K562 (cell line): Measurements from ENCODE around the gene GJA5. TPM values are rescaled to one million over a fixed set of nuclear protein-coding genes. Genes with fewer than 3 reads are reported as not detected.
A peak's percentile ranks its signal among the peaks of the same experiment; 100 is the strongest.

Experiments used
- ATAC-seq: fragments of 200-7000 bp; cut with Tn5 transposase; 3 replicates; pipeline ENCODE4 v1.9.1; 2020; ENCODE audit warnings: moderate library complexity
- BruUV-seq: library from RNA; stranded (reverse); fragments of 400-500 nt; replicated peaks from 2 replicates; lab custom pipeline; 2021; lab: Mats Ljungman, UMichigan
- CTCF ChIA-PET: fragments of 300-600 bp; formaldehyde crosslinking; extraction: SDS; loops from one replicate; lab custom pipeline; 2021; ENCODE audit warnings: low intra/inter-chr PET ratio; lab: Yijun Ruan, JAX
- POLR2A ChIA-PET: fragments of 300-600, 350-650 bp; sonication (Branson Sonifier 250); formaldehyde crosslinking; extraction: SDS; loops from one replicate; lab custom pipeline; 2021; ENCODE audit warnings: antibody characterized with exemption, inconsistent platforms; lab: Yijun Ruan, JAX
- DNase-seq, 4 experiments: peaks; one replicate each; pipeline versions ENCODE4 v3.0.0 to v3.0.0-alpha.2; 2011 to 2018; ENCODE audit warnings: low spot score in 3 of 4, mixed read lengths in 3 of 4; ENCODE audit errors: extremely low read depth in 1 of 4
- FAIRE-seq: peaks from 2 replicates; lab custom pipeline; 2011; peaks lifted over from hg19 to GRCh38; lab: Jason Lieb, UNC
- H2AFZ ChIP-seq: 2 replicates; pipeline ENCODE4 v1.6.0; 2011; ENCODE audit warnings: low read depth, low read length, control low read depth, inconsistent platforms
- H3K27ac ChIP-seq: fragments of 200-600 bp; 3 replicates; pipeline ENCODE4 v1.8.0; 2011; ENCODE audit warnings: low read depth, mild to moderate bottlenecking, control low read depth, inconsistent platforms, low read length, moderate library complexity, mixed read lengths; ENCODE audit errors: extremely low read depth
- H3K27me3 ChIP-seq, 2 experiments: fragments of 300-600 bp in 1 of 2; 2 replicates in 1 of 2; 3 replicates in 1 of 2; pipeline versions ENCODE4 v1.6.0 to v1.8.0; 2011; ENCODE audit warnings: inconsistent platforms in 2 of 2, low read length in 2 of 2, mild to moderate bottlenecking in 1 of 2, mixed read lengths in 1 of 2, moderate library complexity in 1 of 2; ENCODE audit not compliant: control insufficient read depth in 2 of 2, insufficient read depth in 2 of 2
- H3K36me3 ChIP-seq: fragments of 300-600 bp; 3 replicates; pipeline ENCODE4 v1.8.0; 2011; ENCODE audit warnings: mild to moderate bottlenecking, low read length, inconsistent platforms; ENCODE audit not compliant: control insufficient read depth, insufficient read depth
- H3K4me1 ChIP-seq, 2 experiments: fragments of 200-600 bp in 1 of 2; replicated peaks in 1 of 2; 2 replicates in 1 of 2; 3 replicates in 1 of 2; pipeline versions ENCODE4 v1.5.1 to v1.8.0; 2011; ENCODE audit warnings: inconsistent platforms in 2 of 2, low read length in 2 of 2, mild to moderate bottlenecking in 1 of 2, mixed read lengths in 1 of 2, moderate library complexity in 1 of 2; ENCODE audit not compliant: control insufficient read depth in 2 of 2, insufficient read depth in 2 of 2
- H3K4me2 ChIP-seq: 2 replicates; pipeline ENCODE4 v1.6.1; 2011; ENCODE audit warnings: low read length, control low read depth, inconsistent platforms, mixed read lengths; ENCODE audit not compliant: insufficient read depth
- H3K4me3 ChIP-seq: fragments of 200-600 bp; sonication (generic), shearing (Covaris generic); 2 replicates; pipeline ENCODE4 v1.5.1; 2016; ENCODE audit warnings: control low read depth, inconsistent platforms
- H3K79me2 ChIP-seq: fragments of 200-600 bp; 3 replicates; pipeline ENCODE4 v1.8.0; 2011; ENCODE audit warnings: low read length, inconsistent platforms; ENCODE audit not compliant: control insufficient read depth, insufficient read depth
- H3K9ac ChIP-seq, 2 experiments: 2 replicates each; pipeline versions ENCODE4 v1.6.0 to v1.6.1; 2011; ENCODE audit warnings: low read depth in 2 of 2, low read length in 2 of 2, control low read depth in 1 of 2, inconsistent platforms in 1 of 2, mild to moderate bottlenecking in 1 of 2, mixed read lengths in 1 of 2; ENCODE audit not compliant: insufficient read depth in 1 of 2
- H3K9me1 ChIP-seq: one replicate; pipeline ENCODE4 v1.6.0; 2011; ENCODE audit warnings: inconsistent platforms, mild to moderate bottlenecking, low read length, moderate library complexity; ENCODE audit not compliant: control insufficient read depth, insufficient read depth
- H3K9me3 ChIP-seq: replicated peaks from 2 replicates; pipeline ENCODE4 v1.5.1; 2011; ENCODE audit warnings: low read depth, low read length, inconsistent platforms; ENCODE audit not compliant: control insufficient read depth, insufficient read depth
- H4K20me1 ChIP-seq: replicated peaks from 2 replicates; pipeline ENCODE4 v1.6.1; 2011; ENCODE audit warnings: low read length, inconsistent platforms, mixed read lengths; ENCODE audit not compliant: control insufficient read depth, insufficient read depth
- ATF7 ChIP-seq: fragments of 450-650 bp; IDR thresholded peaks from 2 replicates; pipeline ENCODE4 v1.7.1; 2014; ENCODE audit warnings: mild to moderate bottlenecking, moderate library complexity
- CAMTA2 ChIP-seq: fragments of 250-450 bp; sonication (Bioruptor Pico); conservative IDR thresholded peaks from 2 replicates; pipeline ENCODE4 v1.5.1; 2022
- CBX5 ChIP-seq: IDR thresholded peaks from 2 replicates; pipeline ENCODE4 v1.6.1; 2014; ENCODE audit warnings: low read depth, borderline replicate concordance
- EP400 ChIP-seq: fragments of 450-650 bp; IDR thresholded peaks from 2 replicates; pipeline ENCODE4 v1.6.1; 2017; ENCODE audit warnings: antibody characterized with exemption, mild to moderate bottlenecking, moderate library complexity
- ETV5 ChIP-seq: sonication (generic); formaldehyde crosslinking; IDR thresholded peaks from 2 replicates; pipeline ENCODE4 v1.4.0; 2020; ENCODE audit warnings: low read depth, mild to moderate bottlenecking, missing genetic modification reagents
- HDAC1 ChIP-seq, 2 experiments: fragments of 450-650 bp; IDR thresholded peaks; 2 replicates each; pipeline ENCODE4 v1.6.1; 2016 to 2017; ENCODE audit warnings: inconsistent platforms in 1 of 2, mild to moderate bottlenecking in 1 of 2, moderate library complexity in 1 of 2
- MCM3 ChIP-seq: fragments of 450-650 bp; IDR thresholded peaks from 2 replicates; pipeline ENCODE4 v1.6.1; 2016
- NFIX ChIP-seq: fragments of 250-450 bp; sonication (Bioruptor Pico); IDR thresholded peaks from 2 replicates; pipeline ENCODE4 v1.4.0; 2020; ENCODE audit warnings: low read depth, mild to moderate bottlenecking, moderate library complexity
- RB1 ChIP-seq: fragments of 450-650 bp; IDR thresholded peaks from 2 replicates; pipeline ENCODE4 v1.6.1; 2017; ENCODE audit warnings: low read depth, mild to moderate bottlenecking
- RBM17 ChIP-seq: fragments of 200-400 bp; formaldehyde crosslinking; IDR thresholded peaks from 2 replicates; pipeline ENCODE4 v1.6.1; 2017; ENCODE audit warnings: low read depth, mild to moderate bottlenecking, low read length, borderline replicate concordance
- ZNF780A ChIP-seq: fragments of 250-450 bp; sonication (Bioruptor Pico); IDR thresholded peaks from 2 replicates; pipeline ENCODE4 v1.5.0; 2021; ENCODE audit warnings: mild to moderate bottlenecking
- WGBS: fragments of 100-300 bp; shearing (Covaris generic); methylation state at CpG from one replicate; pipeline ENCODE4 v1.1.6; 2016; ENCODE audit warnings: low coverage, mixed read lengths; ENCODE audit not compliant: insufficient coverage; ENCODE audit errors: missing lambda C conversion rate; 5-methylcytosine and 5-hydroxymethylcytosine counted together
- in situ Hi-C: fragments of 300-500 bp; cut with MboI; formaldehyde crosslinking; loops from 4 replicates; pipeline ENCODE4 v1.15.0; 2018; ENCODE audit warnings: inconsistent platforms, mixed read lengths
- intact Hi-C: fragments of 100-400 bp; cut with micrococcal nuclease; formaldehyde crosslinking; loops from 2 replicates; pipeline ENCODE4 v1.14.2; 2022
- polyA plus RNA-seq, 8 experiments: library from polyadenylated mRNA; depleted of rRNA in 4 of 8; stranded (reverse) in 5 of 8; unstranded in 3 of 8; fragments of >200 nt; fragmentation: Nextera tagmentation in 2 of 8; fragmentation: Illumina TruSeq in 1 of 8; extraction: Ambion mirVana in 2 of 8; extraction: Trizol in 1 of 8; gene quantifications; 2 replicates each; pipeline versions ENCODE4 v1.2.1 to v1.2.3, GENCODE V29; 2011 to 2014; ENCODE audit warnings: inconsistent platforms in 1 of 8, missing spikeins in 1 of 8
- total RNA-seq, 7 experiments: library from RNA; depleted of rRNA in 6 of 7; stranded (reverse); fragments of >200 nt in 6 of 7; fragmentation: Illumina TruSeq in 2 of 7; extraction: Trizol in 2 of 7; gene quantifications; 2 replicates each; pipeline versions ENCODE4 v1.2.1 to v1.2.3, GENCODE V29; 2011 to 2021; ENCODE audit warnings: low replicate concordance in 1 of 7
- TF ChIP-seq, protein P1 (sequence below): IDR thresholded peaks from 2 replicates; pipeline ENCODE4 v1.6.1; 2014; ENCODE audit warnings: antibody characterized with exemption
- TF ChIP-seq, protein P2 (sequence below): sonication (generic); formaldehyde crosslinking; IDR thresholded peaks from 2 replicates; pipeline ENCODE4 v1.8.1; 2023; ENCODE audit warnings: mild to moderate bottlenecking, missing genetic modification reagents
- TF ChIP-seq, protein P3 (sequence below): conservative IDR thresholded peaks from 2 replicates; pipeline ENCODE4 v1.6.1; 2011; ENCODE audit warnings: low read depth, mild to moderate bottlenecking, low read length; ENCODE audit not compliant: control insufficient read depth

Gene GJA5
- total and polyA plus RNA-seq, 9 of the 15 experiments (the other 6 are each of a cell fraction or from before 2014, with no cell fraction given): 0.07 TPM; not detected in 7

DNA sequence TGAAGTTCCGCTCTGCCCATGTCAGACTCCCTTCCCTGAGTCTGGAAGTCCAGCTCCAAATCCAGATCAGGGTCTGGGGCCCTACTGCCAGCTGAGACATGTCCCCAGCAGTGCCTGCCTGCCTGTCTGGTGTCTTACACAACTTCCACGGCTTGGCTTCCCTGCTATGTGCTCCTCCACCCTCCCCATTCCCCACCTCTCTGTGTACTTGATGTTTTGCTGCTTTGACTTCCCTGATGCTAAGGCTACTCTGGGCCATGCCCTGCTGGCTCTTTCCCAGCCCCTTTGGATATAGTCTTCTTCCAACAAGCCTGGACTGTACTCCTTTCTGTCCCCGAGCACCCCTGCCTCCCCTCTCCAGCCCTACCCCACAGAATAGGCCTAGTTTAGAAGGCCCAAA, 7.3 kb downstream of the GJA5 start:
- H3K79me2 ChIP-seq: no peaks in the 10 kb centered on the region
- DNase-seq: no peak
- in situ Hi-C loops: no loop called here
- H3K4me1 ChIP-seq: no peaks in the 10 kb centered on the region
- ChIA-PET CTCF (no interaction called here), POLR2A (interaction anchor here (0.7 to 1.2 kb wide), 2 partner anchors 9 to 10 kb away, joined by 3 read pairs; no protein-coding TSS in a partner anchor)
- H3K4me3 ChIP-seq: no peak overlapping the region
- no peaks in the 10 kb centered on the region for H3K36me3 ChIP-seq
- no peaks in the 10 kb centered on the region for H4K20me1 ChIP-seq
- no peak overlapping the region for H2AFZ ChIP-seq
- no peak overlapping the region for H3K4me2 ChIP-seq
- H3K9me3 ChIP-seq: no peaks in the 10 kb centered on the region
- BruUV-seq: no TSS peak
- H3K27me3 ChIP-seq: peaks cover 2 to 33% of the 10 kb centered on the region in 2 experiments; a peak in 3 of 5 replicates
- no peak for ATAC-seq
- H3K9me1 ChIP-seq: peaks cover 3% of the 10 kb centered on the region
- FAIRE-seq: no peak
- intact Hi-C loops: no loop called here
- 0 out of 4 replicates have a peak overlapping the region, but pooled peaks of 1 of the 2 experiments have one; percentile 39 for H3K9ac ChIP-seq
- TF ChIP-seq CBX5 (no peak), MCM3 (no peak), RBM17 (no peak), CAMTA2 (CRISPR knock-in tag) (no peak)
- TF ChIP-seq, protein P1, sequence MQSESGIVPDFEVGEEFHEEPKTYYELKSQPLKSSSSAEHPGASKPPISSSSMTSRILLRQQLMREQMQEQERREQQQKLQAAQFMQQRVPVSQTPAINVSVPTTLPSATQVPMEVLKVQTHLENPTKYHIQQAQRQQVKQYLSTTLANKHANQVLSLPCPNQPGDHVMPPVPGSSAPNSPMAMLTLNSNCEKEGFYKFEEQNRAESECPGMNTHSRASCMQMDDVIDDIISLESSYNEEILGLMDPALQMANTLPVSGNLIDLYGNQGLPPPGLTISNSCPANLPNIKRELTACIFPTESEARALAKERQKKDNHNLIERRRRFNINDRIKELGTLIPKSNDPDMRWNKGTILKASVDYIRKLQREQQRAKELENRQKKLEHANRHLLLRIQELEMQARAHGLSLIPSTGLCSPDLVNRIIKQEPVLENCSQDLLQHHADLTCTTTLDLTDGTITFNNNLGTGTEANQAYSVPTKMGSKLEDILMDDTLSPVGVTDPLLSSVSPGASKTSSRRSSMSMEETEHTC: no peak
- no peak overlapping the region for H3K27ac ChIP-seq
- 8% methylated on average over 3 of the region's 3 CpGs for WGBS

DNA sequence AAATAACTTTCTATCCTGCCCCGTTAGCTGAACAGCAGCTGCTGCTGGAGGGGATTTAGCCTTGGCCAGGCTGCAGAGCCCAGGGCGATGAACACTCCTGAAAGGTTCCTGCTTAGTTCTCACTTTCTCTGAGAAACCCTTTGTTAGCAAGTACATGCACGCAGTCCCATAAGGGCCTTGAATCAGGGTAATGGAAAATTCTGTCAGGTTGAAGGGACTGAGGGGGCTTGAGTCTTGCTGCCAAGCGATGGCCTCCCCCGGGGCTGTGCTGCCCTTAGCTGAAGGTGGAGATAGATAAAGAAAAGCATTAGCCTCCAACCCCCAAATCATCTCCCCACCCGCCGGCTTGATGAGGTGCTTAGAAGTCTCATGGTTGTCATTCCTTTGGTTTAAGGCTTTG, 7.9 kb downstream of the GJA5 start:
- TF ChIP-seq RB1: no peak
- TF ChIP-seq, protein P2, sequence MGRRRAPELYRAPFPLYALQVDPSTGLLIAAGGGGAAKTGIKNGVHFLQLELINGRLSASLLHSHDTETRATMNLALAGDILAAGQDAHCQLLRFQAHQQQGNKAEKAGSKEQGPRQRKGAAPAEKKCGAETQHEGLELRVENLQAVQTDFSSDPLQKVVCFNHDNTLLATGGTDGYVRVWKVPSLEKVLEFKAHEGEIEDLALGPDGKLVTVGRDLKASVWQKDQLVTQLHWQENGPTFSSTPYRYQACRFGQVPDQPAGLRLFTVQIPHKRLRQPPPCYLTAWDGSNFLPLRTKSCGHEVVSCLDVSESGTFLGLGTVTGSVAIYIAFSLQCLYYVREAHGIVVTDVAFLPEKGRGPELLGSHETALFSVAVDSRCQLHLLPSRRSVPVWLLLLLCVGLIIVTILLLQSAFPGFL (CRISPR knock-in tag): no peak
- TF ChIP-seq, protein P3, sequence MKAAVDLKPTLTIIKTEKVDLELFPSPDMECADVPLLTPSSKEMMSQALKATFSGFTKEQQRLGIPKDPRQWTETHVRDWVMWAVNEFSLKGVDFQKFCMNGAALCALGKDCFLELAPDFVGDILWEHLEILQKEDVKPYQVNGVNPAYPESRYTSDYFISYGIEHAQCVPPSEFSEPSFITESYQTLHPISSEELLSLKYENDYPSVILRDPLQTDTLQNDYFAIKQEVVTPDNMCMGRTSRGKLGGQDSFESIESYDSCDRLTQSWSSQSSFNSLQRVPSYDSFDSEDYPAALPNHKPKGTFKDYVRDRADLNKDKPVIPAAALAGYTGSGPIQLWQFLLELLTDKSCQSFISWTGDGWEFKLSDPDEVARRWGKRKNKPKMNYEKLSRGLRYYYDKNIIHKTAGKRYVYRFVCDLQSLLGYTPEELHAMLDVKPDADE: no peak
- TF ChIP-seq EP400: no peak
- no peak for TF ChIP-seq HDAC1 (IDR thresholded peaks at IDR 0.05)
- no peak for TF ChIP-seq NFIX
- TF ChIP-seq ATF7: no peak
- no peak for TF ChIP-seq ETV5 (CRISPR knock-in tag)
- TF ChIP-seq ZNF780A: no peak
- in situ Hi-C loops (no loop called here), intact Hi-C loops (no loop called here)
- no peaks in the 10 kb centered on the region for H3K4me1 ChIP-seq
- no peak overlapping the region for H3K27ac ChIP-seq
- ATAC-seq (no peak), FAIRE-seq (no peak), DNase-seq (no peak)
- no peaks in the 10 kb centered on the region for H3K9me3 ChIP-seq
- H3K27me3 ChIP-seq: peaks cover 0 to 29% of the 10 kb centered on the region in 2 experiments; a peak in 2 of 5 replicates
- no peaks in the 10 kb centered on the region for H3K79me2 ChIP-seq
- H3K4me3 ChIP-seq: no peak overlapping the region
- no peaks in the 10 kb centered on the region for H4K20me1 ChIP-seq
- no TSS peak for BruUV-seq
- H3K4me2 ChIP-seq: no peak overlapping the region
- peaks cover 5% of the 10 kb centered on the region for H3K9me1 ChIP-seq
- no peak overlapping the region for H3K9ac ChIP-seq
- WGBS: 2% methylated on average over 7 of the region's 7 CpGs
- no peak overlapping the region for H2AFZ ChIP-seq
- no peaks in the 10 kb centered on the region for H3K36me3 ChIP-seq
- ChIA-PET POLR2A (interaction anchor here (0.7 to 1.2 kb wide), 2 partner anchors 8 to 10 kb away, joined by 3 read pairs; no protein-coding TSS in a partner anchor), CTCF (no interaction called here)
